A673 (cell line): ENCODE results near the gene MRPL14.

ENCODE experiments used
- CTCF ChIP-seq: fragments of 300-800, 200-600 bp; sonication (generic); conservative IDR thresholded peaks from 2 replicates; pipeline ENCODE4 v1.5.1; 2017; ENCODE audit warnings: low read depth, mild to moderate bottlenecking, antibody characterized with exemption, low read length, moderate library complexity, mixed read lengths
- EZH2 ChIP-seq: fragments of 200-600 bp; sonication (generic); IDR thresholded peaks from 2 replicates; pipeline ENCODE4 v1.6.1; 2017; ENCODE audit warnings: borderline replicate concordance, low read depth, mild to moderate bottlenecking, mixed read lengths, antibody characterized with exemption, low read length; ENCODE audit not compliant: poor library complexity, severe bottlenecking

GRCh38 chr6:44132476-44132875 lies 5.2 kb upstream of the MRPL14 start:
- TF ChIP-seq CTCF = no peak
- no peak for TF ChIP-seq EZH2
